GM12872 (cell line): ENCODE data around the gene ZNHIT1.

Source experiments
- CTCF ChIP-seq: IDR thresholded peaks from 3 replicates; pipeline ENCODE4 v1.5.1; 2011; ENCODE audit warnings: low read depth, mild to moderate bottlenecking, low read length, moderate library complexity; ENCODE audit not compliant: insufficient read depth

ZNHIT1 gene

DNA sequence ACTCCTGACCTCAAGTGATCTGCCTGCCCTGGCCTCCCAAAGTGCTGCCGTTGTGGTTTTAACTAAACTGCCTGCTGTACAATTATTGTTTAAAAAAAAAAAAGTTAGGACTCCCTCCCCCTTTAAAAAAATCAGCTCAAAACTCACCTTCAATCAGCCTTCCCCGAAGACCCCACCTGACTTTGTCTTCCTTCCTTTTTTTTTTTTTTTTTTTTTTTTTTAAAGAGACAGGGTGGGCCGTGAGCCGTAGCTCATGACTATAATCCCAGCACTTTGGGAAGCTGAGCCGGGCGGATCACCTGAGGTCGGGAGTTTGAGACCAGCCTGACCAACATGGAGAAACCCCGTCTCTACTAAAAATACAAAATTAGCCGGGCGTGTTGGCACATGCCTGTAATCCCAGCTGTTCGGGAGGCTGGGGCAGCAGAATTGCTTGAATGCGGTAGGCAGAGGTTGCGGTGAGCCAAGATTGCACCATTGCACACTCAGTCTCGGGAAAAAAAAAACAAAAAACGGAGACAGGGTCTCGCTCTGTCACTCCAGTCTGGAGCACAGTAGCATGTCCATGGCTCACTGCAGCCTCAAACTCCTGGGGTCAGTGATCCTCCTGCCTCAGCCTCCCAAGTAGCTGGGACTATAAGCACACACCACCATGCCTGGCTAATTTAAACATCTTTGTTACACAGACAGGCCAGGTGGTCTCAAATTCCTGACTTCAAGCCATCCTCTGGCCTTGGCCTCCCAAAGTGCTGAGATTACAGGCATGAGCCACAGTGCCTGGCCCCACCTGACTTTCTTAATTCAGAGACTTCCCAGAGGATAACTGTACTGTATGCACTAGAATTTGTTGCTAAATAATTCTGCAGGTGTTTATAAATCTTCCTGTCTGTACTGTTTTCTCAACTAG lies 23.7 kb downstream of the ZNHIT1 start:
- no peak for TF ChIP-seq CTCF

GRCh38 chr7:101243646-101244374 lies 25.8 kb downstream of the ZNHIT1 start:
- TF ChIP-seq CTCF: no peak

- TF ChIP-seq CTCF: peak; percentile 84
Observed at GRCh38 chr7:101244375-101245146, 26.6 kb downstream of the ZNHIT1 start, which contains the start of gene FIS1. TSS of gene FIS1 (minus strand) at chr7:101245081. CDS start at chr7:101245004, 77 bp downstream.

GRCh38 chr7:101245147-101245668 lies 27.2 kb downstream of the ZNHIT1 start:
- TF ChIP-seq CTCF: no peak

GRCh38 chr7:101248276-101248675 lies 30.3 kb downstream of the ZNHIT1 start:
- TF ChIP-seq CTCF: no peak

- TF ChIP-seq CTCF: no peak
Observed at GRCh38 chr7:101250324-101250723, 32.4 kb downstream of the ZNHIT1 start.
